Liver (tissue), 9 donors: ENCODE results near the gene ERC2. TPM values are rescaled to one million over a fixed set of nuclear protein-coding genes. Genes with fewer than 3 reads are reported as not detected.

ENCODE experiments used
- DNase-seq: peaks from one replicate; pipeline ENCODE4 v3.0.0-alpha.2; 2017; ENCODE audit warnings: low spot score
- H3K27ac ChIP-seq, 2 donors: one replicate each; pipeline ENCODE4 v1.7.0; 2013; ENCODE audit warnings: inconsistent platforms in 2 of 2, low read length in 2 of 2, control low read depth in 1 of 2, low read depth in 1 of 2, mild to moderate bottlenecking in 1 of 2
- H3K27me3 ChIP-seq, 4 donors: one replicate each; pipeline versions ENCODE4 v1.6.1 to v1.7.0; 2013; ENCODE audit warnings: low read length in 3 of 4, inconsistent platforms in 1 of 4, mild to moderate bottlenecking in 1 of 4, moderate library complexity in 1 of 4; ENCODE audit not compliant: control insufficient read depth in 4 of 4, insufficient read depth in 4 of 4
- H3K36me3 ChIP-seq, 4 donors: one replicate each; pipeline versions ENCODE4 v1.6.1 to v1.7.0; 2013; ENCODE audit warnings: low read length in 3 of 4, mild to moderate bottlenecking in 3 of 4, low read depth in 1 of 4, moderate library complexity in 1 of 4; ENCODE audit not compliant: control insufficient read depth in 4 of 4, insufficient read depth in 3 of 4
- H3K4me1 ChIP-seq, 4 donors: one replicate each; pipeline versions ENCODE4 v1.6.1 to v1.7.0; 2013; ENCODE audit warnings: low read length in 3 of 4, mild to moderate bottlenecking in 3 of 4, moderate library complexity in 1 of 4; ENCODE audit not compliant: control insufficient read depth in 4 of 4, insufficient read depth in 4 of 4
- H3K4me3 ChIP-seq, 3 donors: one replicate each; pipeline versions ENCODE4 v1.6.1 to v1.7.0; 2013; ENCODE audit warnings: low read length in 3 of 3, control low read depth in 1 of 3, low read depth in 1 of 3, mild to moderate bottlenecking in 1 of 3
- H3K9ac ChIP-seq, 2 donors: one replicate each; pipeline ENCODE4 v1.7.0; 2013; ENCODE audit warnings: low read length in 2 of 2, mild to moderate bottlenecking in 2 of 2, moderate library complexity in 2 of 2, control low read depth in 1 of 2, low read depth in 1 of 2
- H3K9me3 ChIP-seq, 4 donors: one replicate each; pipeline versions ENCODE4 v1.6.1 to v1.7.0; 2013; ENCODE audit warnings: low read length in 3 of 4; ENCODE audit not compliant: control insufficient read depth in 4 of 4
- EGR1 ChIP-seq, 2 donors: IDR thresholded peaks; 2 replicates each; pipeline ENCODE4 v1.6.1; 2016 to 2018; ENCODE audit warnings: antibody characterized with exemption in 2 of 2, low read depth in 2 of 2
- FOXA1 ChIP-seq: IDR thresholded peaks from 2 replicates; pipeline ENCODE4 v1.6.1; 2016; ENCODE audit warnings: antibody characterized with exemption
- FOXA2 ChIP-seq: IDR thresholded peaks from 2 replicates; pipeline ENCODE4 v1.6.1; 2016; ENCODE audit warnings: antibody characterized with exemption
- GABPA ChIP-seq, 2 donors: IDR thresholded peaks in 1 of 2; conservative IDR thresholded peaks in 1 of 2; 2 replicates each; pipeline ENCODE4 v1.6.1; 2016; ENCODE audit warnings: antibody characterized with exemption in 2 of 2, mild to moderate bottlenecking in 1 of 2, moderate library complexity in 1 of 2
- HNF4A ChIP-seq, 2 donors: conservative IDR thresholded peaks; 2 replicates each; pipeline ENCODE4 v1.6.1; 2016; ENCODE audit warnings: antibody characterized with exemption in 2 of 2, mild to moderate bottlenecking in 2 of 2
- HNF4G ChIP-seq: IDR thresholded peaks from 2 replicates; pipeline ENCODE4 v1.6.1; 2016; ENCODE audit warnings: antibody characterized with exemption
- RAD21 ChIP-seq, 2 donors: IDR thresholded peaks; 2 replicates each; pipeline ENCODE4 v1.6.1; 2016; ENCODE audit warnings: antibody characterized with exemption in 2 of 2, mild to moderate bottlenecking in 2 of 2
- REST ChIP-seq: IDR thresholded peaks from 2 replicates; pipeline ENCODE4 v1.6.1; 2016; ENCODE audit warnings: antibody characterized with exemption, mild to moderate bottlenecking
- RXRA ChIP-seq, 2 donors: IDR thresholded peaks; 2 replicates each; pipeline ENCODE4 v1.6.1; 2017 to 2018; ENCODE audit warnings: antibody characterized with exemption in 2 of 2, mild to moderate bottlenecking in 1 of 2
- SP1 ChIP-seq: IDR thresholded peaks from 2 replicates; pipeline ENCODE4 v1.6.1; 2018; ENCODE audit warnings: antibody characterized with exemption, mild to moderate bottlenecking
- TAF1 ChIP-seq: conservative IDR thresholded peaks from 2 replicates; pipeline ENCODE4 v1.6.1; 2016; ENCODE audit warnings: antibody characterized with exemption, mild to moderate bottlenecking
- YY1 ChIP-seq: IDR thresholded peaks from 2 replicates; pipeline ENCODE4 v1.6.1; 2016; ENCODE audit warnings: antibody characterized with exemption, mild to moderate bottlenecking
- WGBS: extraction: QIAGEN DNeasy Blood & Tissue Kit; methylation state at CpG from one replicate; pipeline ENCODE4 v1.1.7; 2013; 5-methylcytosine and 5-hydroxymethylcytosine counted together
- polyA plus RNA-seq, 2 donors: library from polyadenylated mRNA; stranded (reverse) in 1 of 2; unstranded in 1 of 2; fragments of 200-250 nt in 1 of 2; fragments of >200 nt in 1 of 2; fragmentation: Nextera tagmentation in 1 of 2; extraction: Ambion mirVana in 1 of 2; gene quantifications; one replicate each; pipeline versions ENCODE4 v1.2.1 to v1.2.3, GENCODE V29; 2013 to 2015
- total RNA-seq, 2 donors: library from RNA; depleted of rRNA; stranded (reverse); fragments of >200 nt; gene quantifications; one replicate each; pipeline ENCODE4 v1.2.3, GENCODE V29; 2014
- TF ChIP-seq, protein P1 (sequence below): IDR thresholded peaks from 2 replicates; pipeline ENCODE4 v1.6.1; 2016; ENCODE audit warnings: antibody characterized with exemption
- TF ChIP-seq, protein P2 (sequence below): IDR thresholded peaks from 2 replicates; pipeline ENCODE4 v1.6.1; 2016; ENCODE audit warnings: antibody characterized with exemption
- donor health status: healthy.
- donor health status: healthy.
- donor health status: healthy.
- donor health status: healthy.
- donor health status: healthy.

Gene ERC2
- total and polyA plus RNA-seq, 4 donors, result 0.14 to 0.25 TPM; not detected in 2

GRCh38 chr3:55805169-55805568 lies 663.1 kb downstream of the ERC2 start:
- Histone ChIP-seq H3K27ac (no peak overlapping the region), H3K4me3 (no peak overlapping the region), H3K27me3 (no peaks in the 10 kb centered on the region), H3K9ac (no peak overlapping the region), H3K4me1 (no peaks in the 10 kb centered on the region), H3K36me3 (no peaks in the 10 kb centered on the region), H3K9me3 (peaks cover 0 to 2% (median 0%) of the 10 kb centered on the region in 4 donors)
- 84% methylated on average over 2 of the region's 2 CpGs for WGBS
- no peak for DNase-seq
- TF ChIP-seq, protein P1, sequence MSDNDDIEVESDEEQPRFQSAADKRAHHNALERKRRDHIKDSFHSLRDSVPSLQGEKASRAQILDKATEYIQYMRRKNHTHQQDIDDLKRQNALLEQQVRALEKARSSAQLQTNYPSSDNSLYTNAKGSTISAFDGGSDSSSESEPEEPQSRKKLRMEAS, result no peak
- TF ChIP-seq FOXA1, result no peak
- no peak for TF ChIP-seq HNF4G

DNA sequence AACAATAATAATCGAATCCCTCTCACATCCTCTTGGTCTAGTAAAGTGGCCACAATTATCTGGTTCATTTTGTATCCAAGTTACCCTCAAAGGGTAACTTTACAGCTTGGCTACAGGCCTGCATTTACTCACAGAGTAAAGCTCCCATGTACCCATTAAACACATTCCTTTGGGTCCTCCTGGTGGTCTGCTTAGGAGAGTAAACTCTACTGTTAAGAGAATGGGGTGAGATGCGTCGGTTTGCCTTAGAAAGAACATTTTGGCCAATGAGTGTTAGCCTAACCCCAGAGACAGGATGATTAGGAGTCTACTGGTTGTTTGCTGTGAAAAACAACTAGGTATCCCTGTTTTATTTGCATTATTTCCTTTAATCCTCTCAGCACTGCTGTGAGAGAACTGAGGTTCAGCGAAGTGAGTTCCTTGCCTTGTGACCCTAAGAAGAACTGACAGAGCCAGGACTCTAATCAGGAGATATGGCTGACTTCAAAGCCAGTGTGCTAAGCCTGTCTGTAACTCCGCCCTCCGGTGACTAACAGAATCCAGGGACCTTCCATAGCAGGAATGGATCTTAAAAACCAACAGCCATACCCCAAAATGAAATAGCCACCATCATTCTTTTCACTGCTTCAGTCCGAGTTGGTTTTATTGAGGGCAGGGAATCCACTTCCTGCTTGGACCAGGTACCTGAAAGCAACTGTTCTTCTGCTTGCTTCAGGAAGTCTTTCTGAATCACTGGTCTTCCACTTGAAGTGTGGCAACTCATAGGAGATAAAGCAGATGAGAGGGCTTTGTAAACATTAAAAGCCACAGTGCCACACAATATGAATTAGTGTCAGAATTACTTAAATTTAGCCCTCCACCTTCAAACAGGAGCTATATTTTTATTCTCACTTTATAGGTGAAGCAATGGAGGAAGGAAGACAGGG lies 663.8 kb downstream of the ERC2 start:
- Histone ChIP-seq H3K36me3 (no peaks in the 10 kb centered on the region), H3K4me3 (no peak overlapping the region), H3K9ac (no peak overlapping the region), H3K27ac (no peak overlapping the region), H3K9me3 (peaks cover 0 to 2% (median 0%) of the 10 kb centered on the region in 4 donors), H3K27me3 (no peaks in the 10 kb centered on the region), H3K4me1 (no peaks in the 10 kb centered on the region)
- DNase-seq, result no peak
- WGBS, result 69% methylated on average over 7 of the region's 7 CpGs
- TF ChIP-seq FOXA2, result no peak
- TF ChIP-seq, protein P2, sequence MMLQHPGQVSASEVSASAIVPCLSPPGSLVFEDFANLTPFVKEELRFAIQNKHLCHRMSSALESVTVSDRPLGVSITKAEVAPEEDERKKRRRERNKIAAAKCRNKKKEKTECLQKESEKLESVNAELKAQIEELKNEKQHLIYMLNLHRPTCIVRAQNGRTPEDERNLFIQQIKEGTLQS, result no peak
- no peak for TF ChIP-seq GABPA (IDR thresholded peaks at IDR 0.05 in 1 of 2, conservative IDR thresholded peaks at IDR 0.05 in 1 of 2)
- no peak for TF ChIP-seq RXRA (IDR thresholded peaks at IDR 0.05)
- TF ChIP-seq HNF4A (conservative IDR thresholded peaks at IDR 0.05), result no peak
- TF ChIP-seq REST, result no peak
- TF ChIP-seq, protein P1, result no peak
- TF ChIP-seq EGR1 (IDR thresholded peaks at IDR 0.05; ENCODE audit: low read depth in 2 of 2), result no peak
- TF ChIP-seq SP1, result no peak
- TF ChIP-seq RAD21 (IDR thresholded peaks at IDR 0.05), result no peak
- TF ChIP-seq YY1, result no peak
- TF ChIP-seq HNF4G, result no peak

DNA sequence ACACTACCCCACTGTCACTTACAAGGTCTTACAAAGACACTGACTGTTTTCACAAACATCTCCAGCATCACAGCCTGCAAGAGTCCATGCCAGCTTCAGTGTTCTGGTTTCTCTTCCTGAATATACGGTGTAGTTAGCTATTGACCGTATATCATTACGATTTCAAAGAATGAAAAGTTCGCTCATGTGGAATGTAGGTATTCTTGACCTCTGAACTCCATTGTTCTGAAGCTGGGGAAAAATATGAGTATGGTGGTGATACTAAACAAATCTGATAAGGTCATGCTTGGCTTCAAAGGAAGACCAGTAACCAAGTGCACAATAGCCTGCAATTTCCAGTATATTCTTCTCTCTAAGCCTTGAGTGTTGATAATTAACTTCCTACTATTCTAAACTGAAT lies 665.5 kb downstream of the ERC2 start:
- Histone ChIP-seq H3K9me3 (peaks cover 0 to 2% (median 0%) of the 10 kb centered on the region in 4 donors), H3K36me3 (no peaks in the 10 kb centered on the region), H3K4me1 (no peaks in the 10 kb centered on the region), H3K4me3 (no peak overlapping the region), H3K27ac (no peak overlapping the region), H3K27me3 (no peaks in the 10 kb centered on the region), H3K9ac (no peak overlapping the region)
- no peak for TF ChIP-seq FOXA2
- no peak for TF ChIP-seq GABPA (IDR thresholded peaks at IDR 0.05 in 1 of 2, conservative IDR thresholded peaks at IDR 0.05 in 1 of 2)
- TF ChIP-seq YY1, result no peak
- TF ChIP-seq HNF4G, result no peak
- TF ChIP-seq TAF1, result no peak
- TF ChIP-seq HNF4A (conservative IDR thresholded peaks at IDR 0.05), result no peak
- WGBS, result 86% methylated on average over 4 of the region's 4 CpGs
- DNase-seq, result no peak
